Glutamatergic neuron (in vitro differentiated cells): ENCODE measurements around the gene RHBDL1. TPM values are rescaled to one million over a fixed set of nuclear protein-coding genes. Genes with fewer than 3 reads are reported as not detected.

Source experiments
- DNase-seq: peaks from one replicate; pipeline ENCODE4 v3.0.0; 2022
- H3K27ac Mint-ChIP-seq: one replicate; pipeline ENCODE4 v1.8.0; 2020; ENCODE audit warnings: mild to moderate bottlenecking, mixed read lengths, inconsistent platforms; ENCODE audit not compliant: unreplicated experiment
- H3K27me3 Mint-ChIP-seq: one replicate; pipeline ENCODE4 v1.8.0; 2020; ENCODE audit warnings: mild to moderate bottlenecking, moderate library complexity, mixed read lengths, inconsistent platforms; ENCODE audit not compliant: unreplicated experiment
- H3K36me3 Mint-ChIP-seq: one replicate; pipeline ENCODE4 v1.8.0; 2020; ENCODE audit warnings: mild to moderate bottlenecking, mixed read lengths, inconsistent platforms; ENCODE audit not compliant: unreplicated experiment
- H3K4me1 Mint-ChIP-seq: one replicate; pipeline ENCODE4 v1.8.0; 2020; ENCODE audit warnings: mild to moderate bottlenecking, low read depth, mixed read lengths, inconsistent platforms; ENCODE audit not compliant: unreplicated experiment
- H3K4me3 Mint-ChIP-seq: one replicate; pipeline ENCODE4 v1.8.0; 2020; ENCODE audit warnings: mild to moderate bottlenecking, mixed read lengths, inconsistent platforms; ENCODE audit not compliant: unreplicated experiment
- H3K9me3 Mint-ChIP-seq: one replicate; pipeline ENCODE4 v1.8.0; 2020; ENCODE audit warnings: mild to moderate bottlenecking, moderate library complexity, mixed read lengths, inconsistent platforms; ENCODE audit not compliant: unreplicated experiment
- total RNA-seq: library from RNA; stranded (reverse); fragmentation: NEBNext Ultra II Directional; extraction: Animal tissue kit (Norgen Biotek cat#: 25700); gene quantifications from one replicate; pipeline ENCODE4 v1.2.1, GENCODE V29; 2021; ENCODE audit not compliant: unreplicated experiment
- TF ChIP-seq, protein P1 (sequence below): fragments of 200-600 bp; sonication (generic); IDR thresholded peaks from one replicate; pipeline ENCODE4 v1.5.0; 2021; ENCODE audit not compliant: partially characterized antibody, unreplicated experiment

RHBDL1 gene
- total RNA-seq, 1 donor from 2014 or later, result 8.2 TPM

DNA sequence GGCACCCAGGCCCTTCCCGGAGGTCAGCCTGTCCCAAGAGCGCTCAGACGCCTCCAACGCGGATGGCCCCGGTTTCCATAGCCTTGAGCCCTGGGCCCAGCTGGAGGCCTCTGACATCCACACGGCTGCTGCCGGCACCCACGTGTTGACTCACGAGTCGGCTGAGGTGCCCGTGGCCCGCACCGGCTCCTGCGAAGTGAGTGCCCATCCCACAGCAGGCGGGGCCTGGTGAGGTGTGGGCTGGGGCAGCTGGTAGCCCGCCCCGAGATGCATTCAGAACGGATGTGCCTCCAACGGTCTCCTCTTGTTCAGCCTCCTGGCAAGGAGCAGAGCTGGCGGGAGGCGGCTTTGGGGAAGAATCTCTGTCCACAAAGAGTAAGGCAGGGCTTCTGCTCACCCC is 23.6 kb upstream of the RHBDL1 start:
- Mint-ChIP-seq H3K27me3 (no peaks in the 10 kb centered on the region), H3K4me1 (no peaks in the 10 kb centered on the region), H3K4me3 (no peak overlapping the region), H3K9me3 (no peaks in the 10 kb centered on the region), H3K36me3 (no peaks in the 10 kb centered on the region), H3K27ac (no peak overlapping the region)
- TF ChIP-seq, protein P1, sequence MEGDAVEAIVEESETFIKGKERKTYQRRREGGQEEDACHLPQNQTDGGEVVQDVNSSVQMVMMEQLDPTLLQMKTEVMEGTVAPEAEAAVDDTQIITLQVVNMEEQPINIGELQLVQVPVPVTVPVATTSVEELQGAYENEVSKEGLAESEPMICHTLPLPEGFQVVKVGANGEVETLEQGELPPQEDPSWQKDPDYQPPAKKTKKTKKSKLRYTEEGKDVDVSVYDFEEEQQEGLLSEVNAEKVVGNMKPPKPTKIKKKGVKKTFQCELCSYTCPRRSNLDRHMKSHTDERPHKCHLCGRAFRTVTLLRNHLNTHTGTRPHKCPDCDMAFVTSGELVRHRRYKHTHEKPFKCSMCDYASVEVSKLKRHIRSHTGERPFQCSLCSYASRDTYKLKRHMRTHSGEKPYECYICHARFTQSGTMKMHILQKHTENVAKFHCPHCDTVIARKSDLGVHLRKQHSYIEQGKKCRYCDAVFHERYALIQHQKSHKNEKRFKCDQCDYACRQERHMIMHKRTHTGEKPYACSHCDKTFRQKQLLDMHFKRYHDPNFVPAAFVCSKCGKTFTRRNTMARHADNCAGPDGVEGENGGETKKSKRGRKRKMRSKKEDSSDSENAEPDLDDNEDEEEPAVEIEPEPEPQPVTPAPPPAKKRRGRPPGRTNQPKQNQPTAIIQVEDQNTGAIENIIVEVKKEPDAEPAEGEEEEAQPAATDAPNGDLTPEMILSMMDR, result no peak
- DNase-seq, result no peak

GRCh38 chr16:652454-653305 is 22.8 kb upstream of the RHBDL1 start:
- Mint-ChIP-seq H3K9me3 (no peaks in the 10 kb centered on the region), H3K36me3 (no peaks in the 10 kb centered on the region), H3K4me3 (no peak overlapping the region), H3K27ac (no peak overlapping the region), H3K27me3 (no peaks in the 10 kb centered on the region), H3K4me1 (no peaks in the 10 kb centered on the region)
- TF ChIP-seq, protein P1, result no peak
- DNase-seq, result no peak

DNA sequence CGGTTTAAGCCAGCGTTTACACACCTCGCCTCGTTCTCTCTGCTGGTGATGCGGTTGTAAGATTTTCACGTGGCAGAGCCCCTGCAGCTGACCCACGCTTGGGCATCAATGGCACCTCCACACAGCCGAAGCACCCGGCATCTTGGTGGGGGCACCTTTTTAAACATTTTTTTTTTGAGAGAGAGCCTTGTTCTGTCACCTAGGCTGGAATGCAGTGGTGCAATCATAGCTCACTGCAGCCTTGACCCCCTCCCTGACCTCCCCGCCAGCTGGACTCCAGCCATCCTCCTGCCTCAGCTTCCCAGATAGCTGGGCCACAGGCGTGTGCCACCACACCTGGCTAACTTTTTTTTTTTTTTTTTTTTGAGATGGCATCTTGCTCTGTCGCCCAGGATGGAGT is 21.4 kb upstream of the RHBDL1 start:
- Mint-ChIP-seq H3K4me1 (no peaks in the 10 kb centered on the region), H3K27me3 (no peaks in the 10 kb centered on the region), H3K9me3 (no peaks in the 10 kb centered on the region), H3K27ac (no peak overlapping the region), H3K4me3 (no peak overlapping the region), H3K36me3 (no peaks in the 10 kb centered on the region)
- no peak for DNase-seq
- TF ChIP-seq, protein P1, result no peak

GRCh38 chr16:657487-657886 is 18.0 kb upstream of the RHBDL1 start:
- Mint-ChIP-seq H3K9me3 (no peaks in the 10 kb centered on the region), H3K36me3 (no peaks in the 10 kb centered on the region), H3K27ac (no peak overlapping the region), H3K4me1 (no peaks in the 10 kb centered on the region), H3K4me3 (no peak overlapping the region), H3K27me3 (peaks cover 1% of the 10 kb centered on the region)
- DNase-seq, result no peak
- TF ChIP-seq, protein P1, result no peak

DNA sequence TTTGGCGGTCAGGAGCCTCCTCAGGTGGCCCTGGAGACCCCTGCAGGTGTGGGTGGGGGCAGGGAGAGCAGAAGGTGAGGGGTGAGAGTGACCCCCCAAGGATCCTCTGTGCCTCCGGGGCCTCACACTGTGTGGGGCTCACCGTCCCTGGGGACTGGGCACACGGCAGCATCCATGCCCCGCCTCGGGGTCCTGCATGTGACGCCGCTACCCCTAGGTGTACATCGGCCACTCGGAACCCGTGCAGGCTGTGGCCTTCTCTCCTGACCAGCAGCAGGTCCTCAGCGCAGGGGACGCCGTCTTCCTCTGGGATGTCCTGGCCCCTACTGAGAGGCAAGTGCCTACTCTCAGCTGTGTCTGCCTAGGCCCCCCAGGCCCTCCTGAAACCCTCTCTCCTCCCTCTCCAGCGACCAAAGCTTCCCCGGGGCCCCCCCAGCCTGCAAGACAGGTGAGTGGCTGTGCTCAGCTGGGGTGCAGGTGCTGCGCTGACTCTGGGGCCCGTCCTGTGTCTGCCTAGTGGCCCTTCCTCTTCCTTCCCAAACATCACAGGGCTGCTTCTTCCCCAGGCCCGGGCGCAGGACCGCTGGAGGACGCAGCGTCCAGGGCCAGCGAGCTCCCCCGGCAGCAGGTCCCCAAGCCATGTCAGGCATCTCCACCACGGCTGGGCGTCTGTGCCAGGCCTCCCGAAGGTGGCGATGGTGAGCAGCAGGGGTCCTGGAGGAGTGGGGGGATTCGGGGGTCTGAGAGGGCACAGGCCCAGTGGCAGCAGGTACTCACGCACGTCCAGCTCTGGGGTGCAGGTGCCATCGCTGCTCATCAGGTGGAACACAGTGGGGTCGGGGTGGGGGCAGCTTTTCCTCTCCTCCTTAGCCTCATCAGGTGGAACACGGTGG is 16.5 kb upstream of the RHBDL1 start:
- no peak overlapping the region for H3K4me3 Mint-ChIP-seq
- DNase-seq, result no peak
- peaks cover 5% of the 10 kb centered on the region for H3K27me3 Mint-ChIP-seq
- TF ChIP-seq, protein P1, result no peak
- peaks cover 1% of the 10 kb centered on the region for H3K4me1 Mint-ChIP-seq
- H3K27ac Mint-ChIP-seq, result no peak overlapping the region
- H3K9me3 Mint-ChIP-seq, result no peaks in the 10 kb centered on the region
- no peaks in the 10 kb centered on the region for H3K36me3 Mint-ChIP-seq
